Subcutaneous abdominal adipose tissue (tissue), 5 donors: Measurements from ENCODE around the gene FLOT1.

Experiments
- H3K27ac ChIP-seq: one replicate; pipeline ENCODE4 v1.7.0; 2013; ENCODE audit warnings: low read depth, mild to moderate bottlenecking, inconsistent platforms, low read length, moderate library complexity
- H3K27me3 ChIP-seq, 5 donors: one replicate each; pipeline ENCODE4 v1.7.0; 2013; ENCODE audit warnings: low read length in 5 of 5, inconsistent platforms in 1 of 5; ENCODE audit not compliant: control insufficient read depth in 5 of 5, insufficient read depth in 4 of 5
- H3K36me3 ChIP-seq, 5 donors: one replicate each; pipeline ENCODE4 v1.7.0; 2013; ENCODE audit warnings: low read length in 5 of 5; ENCODE audit not compliant: control insufficient read depth in 5 of 5, insufficient read depth in 5 of 5
- H3K4me1 ChIP-seq, 5 donors: one replicate each; pipeline ENCODE4 v1.7.0; 2013; ENCODE audit warnings: low read length in 5 of 5, mild to moderate bottlenecking in 3 of 5, moderate library complexity in 1 of 5; ENCODE audit not compliant: control insufficient read depth in 5 of 5, insufficient read depth in 5 of 5
- H3K4me3 ChIP-seq, 5 donors: one replicate each; pipeline ENCODE4 v1.7.0; 2013; ENCODE audit warnings: low read length in 5 of 5, low read depth in 1 of 5
- H3K9ac ChIP-seq, 5 donors: one replicate each; pipeline ENCODE4 v1.7.0; 2013; ENCODE audit warnings: low read length in 5 of 5, mild to moderate bottlenecking in 4 of 5, moderate library complexity in 3 of 5
- H3K9me3 ChIP-seq, 5 donors: one replicate each; pipeline ENCODE4 v1.7.0; 2013; ENCODE audit warnings: low read length in 5 of 5; ENCODE audit not compliant: control insufficient read depth in 5 of 5
- donor health status: healthy.
- donor health status: healthy.
- donor health status: healthy.
- donor health status: healthy.
- donor health status: healthy.

FLOT1 gene, protein sequence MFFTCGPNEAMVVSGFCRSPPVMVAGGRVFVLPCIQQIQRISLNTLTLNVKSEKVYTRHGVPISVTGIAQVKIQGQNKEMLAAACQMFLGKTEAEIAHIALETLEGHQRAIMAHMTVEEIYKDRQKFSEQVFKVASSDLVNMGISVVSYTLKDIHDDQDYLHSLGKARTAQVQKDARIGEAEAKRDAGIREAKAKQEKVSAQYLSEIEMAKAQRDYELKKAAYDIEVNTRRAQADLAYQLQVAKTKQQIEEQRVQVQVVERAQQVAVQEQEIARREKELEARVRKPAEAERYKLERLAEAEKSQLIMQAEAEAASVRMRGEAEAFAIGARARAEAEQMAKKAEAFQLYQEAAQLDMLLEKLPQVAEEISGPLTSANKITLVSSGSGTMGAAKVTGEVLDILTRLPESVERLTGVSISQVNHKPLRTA

GRCh38 chr6:30742316-30743098 lies at the start of gene FLOT1:
FLOT1 (minus strand) TSS chr6:30742687; CDS start chr6:30742189, 498 bp downstream.
- H3K4me1 ChIP-seq = peaks cover 18 to 60% (median 36%) of the 10 kb centered on the region in 5 donors
- peak within 1 kb of the TSS; percentile 89 for H3K27ac ChIP-seq
- peak within 1 kb of the TSS; percentile 77 to 93 (median 89) for H3K9ac ChIP-seq
- no peaks in the 10 kb centered on the region for H3K9me3 ChIP-seq
- H3K36me3 ChIP-seq = peaks cover 14 to 37% (median 32%) of the 10 kb centered on the region in 5 donors
- peak within 1 kb of the TSS; percentile 89 to 94 (median 90) for H3K4me3 ChIP-seq
- H3K27me3 ChIP-seq = no peaks in the 10 kb centered on the region

DNA sequence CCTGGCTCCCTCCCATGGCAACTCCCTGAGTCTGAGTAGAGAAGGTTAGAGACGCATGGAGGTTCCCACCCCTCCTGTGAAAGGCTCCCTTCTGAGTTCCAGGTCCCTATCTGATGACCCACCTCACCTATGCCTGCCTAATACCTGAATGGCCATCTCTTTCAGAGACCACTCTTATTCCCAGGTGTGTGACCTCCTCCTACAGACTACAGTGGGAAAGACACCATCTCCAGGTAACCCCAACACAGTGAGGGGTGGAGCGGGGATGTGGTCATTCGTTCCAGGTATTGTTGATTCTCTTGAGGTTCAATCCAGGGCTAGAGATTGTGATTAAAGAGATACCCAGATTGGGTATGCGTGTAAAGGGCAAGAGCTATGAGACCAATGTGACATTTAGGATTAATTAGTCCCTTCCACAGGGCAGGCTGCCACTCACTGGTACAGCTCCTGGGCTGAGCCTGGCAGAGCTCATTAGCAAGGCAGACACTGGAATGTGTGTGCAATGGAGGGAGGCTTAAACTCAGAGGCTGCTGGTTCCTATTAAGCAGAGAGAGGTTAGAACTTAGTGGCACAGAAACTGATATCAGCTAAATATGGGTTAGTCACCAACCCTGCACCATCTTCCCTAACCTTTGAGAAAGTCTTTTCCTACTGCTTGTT lies 48.4 kb upstream of the FLOT1 start:
- Histone ChIP-seq H3K9ac (no peak overlapping the region), H3K4me1 (peaks cover 0 to 17% (median 5%) of the 10 kb centered on the region in 5 donors), H3K27ac (no peak overlapping the region), H3K36me3 (no peaks in the 10 kb centered on the region), H3K27me3 (no peaks in the 10 kb centered on the region), H3K9me3 (no peaks in the 10 kb centered on the region), H3K4me3 (no peak overlapping the region)

GRCh38 chr6:30789606-30790005 lies 47.1 kb upstream of the FLOT1 start:
- H3K4me3 ChIP-seq = no peak overlapping the region
- H3K27me3 ChIP-seq = no peaks in the 10 kb centered on the region
- H3K9ac ChIP-seq = no peak overlapping the region
- no peak overlapping the region for H3K27ac ChIP-seq
- H3K4me1 ChIP-seq = peaks cover 0 to 16% (median 5%) of the 10 kb centered on the region in 5 donors
- H3K9me3 ChIP-seq = no peaks in the 10 kb centered on the region
- no peaks in the 10 kb centered on the region for H3K36me3 ChIP-seq

- Histone ChIP-seq H3K4me1 (peaks cover 0 to 8% (median 5%) of the 10 kb centered on the region in 5 donors), H3K36me3 (no peaks in the 10 kb centered on the region), H3K27me3 (no peaks in the 10 kb centered on the region), H3K4me3 (no peak overlapping the region), H3K27ac (no peak overlapping the region), H3K9me3 (no peaks in the 10 kb centered on the region), H3K9ac (no peak overlapping the region)
Measured at GRCh38 chr6:30787954-30788353, 45.5 kb upstream of the FLOT1 start.

GRCh38 chr6:30782425-30783014 lies 40.0 kb upstream of the FLOT1 start:
- no peak overlapping the region for H3K4me3 ChIP-seq
- H3K9me3 ChIP-seq = no peaks in the 10 kb centered on the region
- H3K4me1 ChIP-seq = peaks cover 14 to 51% (median 45%) of the 10 kb centered on the region in 5 donors
- H3K36me3 ChIP-seq = no peaks in the 10 kb centered on the region
- H3K9ac ChIP-seq = peak overlapping the region in 2 of 5 donors; percentile 39 to 44
- H3K27ac ChIP-seq = peak overlapping the region; percentile 85
- H3K27me3 ChIP-seq = no peaks in the 10 kb centered on the region

DNA sequence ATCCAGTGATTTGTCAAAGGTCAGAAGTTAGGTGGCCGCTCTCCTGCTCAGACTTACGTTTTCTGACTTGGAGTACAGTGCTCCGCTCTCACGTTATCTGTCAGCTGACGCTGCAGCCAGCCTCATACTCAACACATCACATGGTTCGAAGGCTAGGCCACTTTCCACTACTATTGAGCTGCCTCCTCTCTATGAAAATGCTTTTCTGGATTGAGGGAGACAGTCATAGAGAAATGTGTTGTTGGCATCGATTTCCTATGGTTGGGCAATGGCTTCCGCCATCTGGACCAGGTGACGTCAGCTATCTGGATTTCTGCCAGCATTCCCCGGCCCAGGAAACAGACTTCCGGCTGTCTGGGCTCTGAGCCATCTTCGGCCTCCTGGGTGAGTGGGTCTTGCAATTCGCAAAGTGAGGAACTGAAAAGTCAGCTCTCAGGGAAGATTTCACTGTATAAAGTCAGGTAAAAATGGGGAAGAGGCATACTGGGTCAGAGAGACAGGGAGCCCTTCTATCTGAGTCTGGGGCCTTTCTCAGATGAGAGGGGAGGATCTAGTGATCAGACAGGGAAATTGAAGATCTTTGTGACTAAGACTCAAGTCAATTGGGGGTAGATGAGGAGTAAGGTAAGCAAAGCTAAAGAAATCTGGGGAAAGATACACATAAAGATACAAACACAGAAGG lies 39.4 kb upstream of the FLOT1 start:
- H3K36me3 ChIP-seq = no peaks in the 10 kb centered on the region

GRCh38 chr6:30781395-30781742 lies 38.9 kb upstream of the FLOT1 start:
- H3K4me3 ChIP-seq = peak overlapping the region in 4 of 5 donors; percentile 11 to 65 (median 36)
- H3K36me3 ChIP-seq = no peaks in the 10 kb centered on the region
- peaks cover 14 to 51% (median 45%) of the 10 kb centered on the region in 5 donors for H3K4me1 ChIP-seq

More for the DNA sequence above, 39.4 kb upstream of the FLOT1 start:
- Histone ChIP-seq H3K27ac (peak overlapping the region; percentile 85), H3K4me3 (peak overlapping the region in 4 of 5 donors; percentile 8 to 33 (median 20)), H3K9ac (peak overlapping the region; percentile 59 to 71 (median 62)), H3K4me1 (peaks cover 14 to 51% (median 45%) of the 10 kb centered on the region in 5 donors), H3K9me3 (no peaks in the 10 kb centered on the region), H3K27me3 (no peaks in the 10 kb centered on the region)

DNA sequence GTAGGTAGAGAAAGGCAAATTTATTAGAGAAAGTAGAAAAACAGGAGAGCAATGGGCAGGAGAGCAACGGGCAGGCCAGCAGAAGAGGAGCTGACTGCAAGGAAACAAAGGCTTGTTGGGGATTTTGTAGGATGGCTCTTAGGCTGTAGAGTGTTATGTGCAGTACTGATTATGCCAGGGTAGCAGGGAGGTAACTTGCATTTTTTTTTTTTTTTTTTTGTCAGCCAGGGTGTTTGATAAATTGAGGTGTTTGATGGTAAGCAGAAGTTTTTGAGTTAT lies 38.1 kb upstream of the FLOT1 start:
- H3K27ac ChIP-seq = peak overlapping the region; percentile 85
- no peaks in the 10 kb centered on the region for H3K9me3 ChIP-seq
- no peaks in the 10 kb centered on the region for H3K36me3 ChIP-seq
- peaks cover 14 to 51% (median 45%) of the 10 kb centered on the region in 5 donors for H3K4me1 ChIP-seq
- H3K9ac ChIP-seq = no peak overlapping the region
- H3K4me3 ChIP-seq = no peak overlapping the region
- no peaks in the 10 kb centered on the region for H3K27me3 ChIP-seq

More at GRCh38 chr6:30781395-30781742, 38.9 kb upstream of the FLOT1 start:
- H3K27me3 ChIP-seq = no peaks in the 10 kb centered on the region
- H3K27ac ChIP-seq = peak overlapping the region; percentile 85
- peak overlapping the region; percentile 59 to 71 (median 62) for H3K9ac ChIP-seq
- no peaks in the 10 kb centered on the region for H3K9me3 ChIP-seq
